GM12801 (cell line): ENCODE results near the gene LPCAT1.

ENCODE experiments used
- TF ChIP-seq, protein P1 (sequence below): IDR thresholded peaks from one replicate; pipeline ENCODE4 v1.5.1; 2011; ENCODE audit warnings: control low read depth; ENCODE audit not compliant: insufficient read length; ENCODE audit errors: extremely low read depth

Gene LPCAT1

GRCh38 chr5:1549475-1550030 is 25.8 kb upstream of the LPCAT1 start:
- TF ChIP-seq, protein P1, sequence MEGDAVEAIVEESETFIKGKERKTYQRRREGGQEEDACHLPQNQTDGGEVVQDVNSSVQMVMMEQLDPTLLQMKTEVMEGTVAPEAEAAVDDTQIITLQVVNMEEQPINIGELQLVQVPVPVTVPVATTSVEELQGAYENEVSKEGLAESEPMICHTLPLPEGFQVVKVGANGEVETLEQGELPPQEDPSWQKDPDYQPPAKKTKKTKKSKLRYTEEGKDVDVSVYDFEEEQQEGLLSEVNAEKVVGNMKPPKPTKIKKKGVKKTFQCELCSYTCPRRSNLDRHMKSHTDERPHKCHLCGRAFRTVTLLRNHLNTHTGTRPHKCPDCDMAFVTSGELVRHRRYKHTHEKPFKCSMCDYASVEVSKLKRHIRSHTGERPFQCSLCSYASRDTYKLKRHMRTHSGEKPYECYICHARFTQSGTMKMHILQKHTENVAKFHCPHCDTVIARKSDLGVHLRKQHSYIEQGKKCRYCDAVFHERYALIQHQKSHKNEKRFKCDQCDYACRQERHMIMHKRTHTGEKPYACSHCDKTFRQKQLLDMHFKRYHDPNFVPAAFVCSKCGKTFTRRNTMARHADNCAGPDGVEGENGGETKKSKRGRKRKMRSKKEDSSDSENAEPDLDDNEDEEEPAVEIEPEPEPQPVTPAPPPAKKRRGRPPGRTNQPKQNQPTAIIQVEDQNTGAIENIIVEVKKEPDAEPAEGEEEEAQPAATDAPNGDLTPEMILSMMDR: no peak

DNA sequence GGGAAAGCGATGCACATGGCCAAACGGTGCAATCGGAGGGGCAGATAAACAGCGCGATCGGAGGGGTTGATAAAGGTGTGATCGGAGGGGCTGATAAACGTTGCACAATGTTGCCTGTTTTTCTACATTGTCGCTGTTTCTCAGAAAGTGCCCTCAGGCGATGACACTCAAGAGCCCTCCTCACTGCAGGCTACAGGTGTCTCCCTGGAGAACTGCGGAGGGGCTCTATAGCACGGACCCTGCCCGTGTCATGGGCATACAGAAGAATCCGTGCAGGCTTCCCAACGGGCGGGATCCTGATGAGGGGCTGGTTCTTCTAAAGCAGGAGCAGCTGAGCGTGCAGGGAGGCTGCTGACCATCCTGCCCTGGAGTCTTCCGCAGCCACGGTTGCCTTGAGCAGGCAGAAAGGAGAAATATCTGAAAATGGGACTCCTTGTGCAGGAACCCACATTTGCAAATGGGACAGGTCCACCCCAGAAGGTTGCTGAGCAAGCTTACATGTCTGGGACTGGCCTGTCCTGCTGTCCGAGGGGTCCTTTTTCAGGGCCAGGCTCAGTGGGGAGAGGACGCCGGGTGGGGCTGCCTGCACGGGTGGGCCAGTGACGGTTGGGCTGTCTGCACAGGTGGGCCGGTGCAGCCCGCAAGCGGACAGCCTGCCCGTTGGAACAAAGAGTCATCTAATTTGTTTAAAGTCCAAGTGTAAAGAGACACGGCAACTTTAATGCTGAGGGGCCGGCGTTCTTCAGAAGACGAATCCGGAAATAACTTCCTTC is 25.1 kb upstream of the LPCAT1 start:
- TF ChIP-seq, protein P1: no peak

DNA sequence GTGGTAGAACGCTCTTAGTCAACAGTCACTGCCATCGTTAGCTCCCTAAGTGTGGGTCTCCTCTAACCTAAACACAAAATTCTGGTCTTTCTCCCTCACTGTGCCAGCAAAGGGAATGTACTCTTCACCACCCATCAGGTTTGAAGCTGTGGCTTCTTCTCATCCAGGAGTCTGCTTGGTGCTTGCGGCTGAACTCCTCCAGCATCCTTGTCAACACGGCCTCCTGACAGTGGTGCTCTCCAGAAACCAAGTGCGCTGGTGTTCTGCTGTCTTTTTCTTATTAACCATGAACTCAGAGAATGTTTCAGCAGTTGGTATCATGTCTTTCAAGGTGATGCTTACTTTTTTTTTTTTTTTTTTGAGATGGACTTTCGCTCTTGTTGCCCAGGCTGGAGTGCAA is 23.9 kb upstream of the LPCAT1 start:
- TF ChIP-seq, protein P1: no peak

- TF ChIP-seq, protein P1: no peak
Observed at GRCh38 chr5:1547236-1547635, 23.5 kb upstream of the LPCAT1 start.

DNA sequence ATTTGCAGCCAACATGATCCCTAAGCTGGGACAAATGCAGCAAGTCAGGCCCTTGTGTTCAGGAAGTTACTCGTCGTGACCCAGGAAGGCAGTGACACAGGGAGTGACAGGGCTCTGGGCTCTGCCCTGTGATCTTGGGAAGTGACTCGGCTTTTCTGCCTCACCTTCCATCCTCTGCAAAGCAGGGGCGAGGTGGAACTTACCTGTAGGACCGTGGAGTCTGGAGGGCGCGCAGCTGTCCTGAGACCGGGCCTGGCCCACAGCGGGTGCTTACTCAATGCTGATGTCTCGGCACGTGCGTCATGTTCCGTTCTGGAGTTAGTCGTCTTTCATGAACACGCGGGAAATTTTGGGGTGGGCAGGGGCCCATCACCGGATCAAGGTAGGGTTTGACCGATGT is 22.8 kb upstream of the LPCAT1 start:
- TF ChIP-seq, protein P1: no peak

DNA sequence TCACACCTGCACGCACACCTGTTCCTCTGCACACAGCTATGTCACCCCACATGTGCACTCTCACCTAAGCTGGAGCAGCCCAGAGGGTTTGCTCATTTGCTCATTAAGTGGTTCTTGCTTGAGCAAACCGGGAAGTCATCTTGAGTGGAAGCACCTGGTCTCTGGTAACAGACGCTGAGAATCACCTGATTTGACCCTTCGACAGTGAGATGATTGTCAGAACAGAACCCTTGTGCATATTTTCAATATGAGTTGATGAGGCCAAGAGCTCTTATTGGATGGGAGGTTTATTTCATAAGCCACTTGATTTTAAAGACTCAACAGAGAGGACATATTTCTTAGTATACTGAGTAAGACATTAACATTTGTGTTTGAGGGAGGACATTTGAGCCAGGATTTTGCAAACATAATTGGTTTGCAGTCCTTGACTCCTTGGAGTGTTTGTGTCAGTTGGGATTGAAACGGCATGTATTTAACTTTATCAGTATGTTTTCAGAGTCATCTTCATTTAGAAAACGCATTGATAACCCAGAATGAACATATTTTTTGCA is 22.1 kb upstream of the LPCAT1 start:
- TF ChIP-seq, protein P1: no peak

- TF ChIP-seq, protein P1: no peak
Observed at GRCh38 chr5:1545126-1545804, 21.5 kb upstream of the LPCAT1 start.
